Smooth muscle cell (in vitro differentiated cells): Measurements from ENCODE around the gene NSMCE3. TPM values are rescaled to one million over a fixed set of nuclear protein-coding genes. Genes with fewer than 3 reads are reported as not detected.

Source experiments
- DNase-seq: peaks from one replicate; lab custom pipeline; 2025; ENCODE audit not compliant: unreplicated experiment; lab: John Stamatoyannopoulos, UW
- H2AFZ ChIP-seq: fragments of 200-600 bp; sonication (generic); 2 replicates; pipeline ENCODE4 v1.6.0; 2016; ENCODE audit warnings: antibody characterized with exemption, low read depth, mild to moderate bottlenecking
- H3F3A ChIP-seq: fragments of 200-600 bp; sonication (generic); 2 replicates; pipeline ENCODE4 v1.6.0; 2017; ENCODE audit warnings: antibody characterized with exemption, low read depth
- H3K27ac ChIP-seq: fragments of 200-600 bp; sonication (generic); 2 replicates; pipeline ENCODE4 v1.5.1; 2016; ENCODE audit warnings: low read depth, mild to moderate bottlenecking
- H3K27me3 ChIP-seq: fragments of 200-600 bp; sonication (generic); 2 replicates; pipeline ENCODE4 v1.6.1; 2016; ENCODE audit warnings: low read depth, mild to moderate bottlenecking
- H3K36me3 ChIP-seq: fragments of 200-600 bp; sonication (generic); 2 replicates; pipeline ENCODE4 v1.5.1; 2016; ENCODE audit warnings: low read depth
- H3K4me1 ChIP-seq: fragments of 200-600 bp; sonication (generic); 2 replicates; pipeline ENCODE4 v1.5.1; 2016; ENCODE audit warnings: low read depth
- H3K4me2 ChIP-seq: fragments of 200-600 bp; sonication (generic); 2 replicates; pipeline ENCODE4 v1.6.0; 2016; ENCODE audit warnings: mild to moderate bottlenecking
- H3K4me3 ChIP-seq: fragments of 200-600 bp; sonication (generic); 2 replicates; pipeline ENCODE4 v1.5.1; 2016; ENCODE audit warnings: mild to moderate bottlenecking
- H3K79me2 ChIP-seq: fragments of 200-600 bp; sonication (generic); 2 replicates; pipeline ENCODE4 v1.6.0; 2016; ENCODE audit warnings: low read depth, mild to moderate bottlenecking
- H3K9ac ChIP-seq: fragments of 200-600 bp; sonication (generic); 2 replicates; pipeline ENCODE4 v1.6.0; 2016; ENCODE audit warnings: low read depth
- H3K9me3 ChIP-seq: fragments of 200-600 bp; sonication (generic); replicated peaks from 2 replicates; pipeline ENCODE4 v1.5.1; 2016; ENCODE audit warnings: low read depth
- H4K20me1 ChIP-seq: fragments of 200-600 bp; sonication (generic); 2 replicates; pipeline ENCODE4 v1.6.0; 2016; ENCODE audit warnings: low read depth
- CTCF ChIP-seq: fragments of 200-600 bp; sonication (generic); IDR thresholded peaks from 2 replicates; pipeline ENCODE4 v1.5.1; 2017; ENCODE audit warnings: borderline replicate concordance, mild to moderate bottlenecking, antibody characterized with exemption; ENCODE audit not compliant: insufficient read depth, poor library complexity, severe bottlenecking
- WGBS: methylation state at CpG from one replicate; pipeline ENCODE4 v1.1.7; 2016; ENCODE audit warnings: low lambda C conversion rate; 5-methylcytosine and 5-hydroxymethylcytosine counted together
- polyA plus RNA-seq: library from polyadenylated mRNA; unstranded; fragments of >200 nt; fragmentation: Nextera tagmentation; extraction: Ambion mirVana; gene quantifications from 2 replicates; pipeline ENCODE4 v1.2.1, GENCODE V29; 2016
- total RNA-seq: library from RNA; depleted of rRNA; stranded (reverse); fragments of >200 nt; gene quantifications from 2 replicates; pipeline ENCODE4 v1.2.3, GENCODE V29; 2014

NSMCE3 gene
- 19.4 and 23.5 TPM in 2 replicates for total RNA-seq
- 18.7 and 19.0 TPM in 2 replicates for polyA plus RNA-seq

- under 1% methylated on average over 67 of the region's 68 CpGs for WGBS
- H4K20me1 ChIP-seq = peaks cover 28% of the 10 kb centered on the region
- peak; percentile 61 for DNase-seq
- H3K9me3 ChIP-seq = no peaks in the 10 kb centered on the region
- H2AFZ ChIP-seq = peak within 1 kb of the TSS; percentile 91
- peaks cover 29% of the 10 kb centered on the region for H3K79me2 ChIP-seq
- peak within 1 kb of the TSS; percentile 94 for H3K4me3 ChIP-seq
- H3K27me3 ChIP-seq = no peaks in the 10 kb centered on the region
- no peak for TF ChIP-seq CTCF
- H3K27ac ChIP-seq = peak within 1 kb of the TSS; percentile 96
- H3K36me3 ChIP-seq = no peaks in the 10 kb centered on the region
- H3K9ac ChIP-seq = peak within 1 kb of the TSS; percentile 93
- H3K4me1 ChIP-seq = peaks cover 22% of the 10 kb centered on the region
- peak within 1 kb of the TSS; percentile 94 for H3K4me2 ChIP-seq
- H3F3A ChIP-seq = no peaks in the 10 kb centered on the region
Observed at GRCh38 chr15:29269485-29270168, at the start of gene NSMCE3. TSS of gene NSMCE3 (minus strand) at chr15:29269822. CDS start at chr15:29269705, 117 bp downstream.

- Histone ChIP-seq H3K27ac (no peak overlapping the region), H3F3A (no peaks in the 10 kb centered on the region), H3K9me3 (no peaks in the 10 kb centered on the region), H3K4me1 (no peaks in the 10 kb centered on the region), H3K4me2 (no peak overlapping the region), H3K27me3 (no peaks in the 10 kb centered on the region), H3K4me3 (no peak overlapping the region), H3K79me2 (no peaks in the 10 kb centered on the region), H4K20me1 (no peaks in the 10 kb centered on the region), H2AFZ (no peak overlapping the region), H3K36me3 (no peaks in the 10 kb centered on the region), H3K9ac (no peak overlapping the region)
- no peak for DNase-seq
- TF ChIP-seq CTCF = no peak
- WGBS = 92% methylated on average over 3 of the region's 3 CpGs
Observed at GRCh38 chr15:29316422-29316821, 46.8 kb upstream of the NSMCE3 start.

- Histone ChIP-seq H3K4me2 (peak overlapping the region; percentile 27), H3K9me3 (no peaks in the 10 kb centered on the region), H3K27ac (peak overlapping the region; percentile 53), H3K36me3 (no peaks in the 10 kb centered on the region), H3K4me3 (no peak overlapping the region), H3K79me2 (no peaks in the 10 kb centered on the region), H3F3A (no peaks in the 10 kb centered on the region), H2AFZ (no peak overlapping the region), H3K4me1 (no peaks in the 10 kb centered on the region), H3K27me3 (no peaks in the 10 kb centered on the region), H3K9ac (no peak overlapping the region), H4K20me1 (no peaks in the 10 kb centered on the region)
- TF ChIP-seq CTCF = no peak
- WGBS = 56% methylated on average over 2 of the region's 2 CpGs
- no peak for DNase-seq
Observed at GRCh38 chr15:29312387-29312786, 42.8 kb upstream of the NSMCE3 start.

- H3K4me3 ChIP-seq = no peak overlapping the region
- peak overlapping the region; percentile 27 for H3K4me2 ChIP-seq
- no peaks in the 10 kb centered on the region for H3F3A ChIP-seq
Observed at GRCh38 chr15:29311696-29312095, 42.1 kb upstream of the NSMCE3 start.

More at GRCh38 chr15:29311696-29312095, 42.1 kb upstream of the NSMCE3 start:
- peak overlapping the region; percentile 53 for H3K27ac ChIP-seq
- no peaks in the 10 kb centered on the region for H4K20me1 ChIP-seq
- H3K4me1 ChIP-seq = no peaks in the 10 kb centered on the region
- no peaks in the 10 kb centered on the region for H3K79me2 ChIP-seq
- H3K27me3 ChIP-seq = no peaks in the 10 kb centered on the region
- no peak for DNase-seq
- H3K9me3 ChIP-seq = no peaks in the 10 kb centered on the region
- no peak overlapping the region for H2AFZ ChIP-seq
- no peak for TF ChIP-seq CTCF
- H3K36me3 ChIP-seq = no peaks in the 10 kb centered on the region
- H3K9ac ChIP-seq = peak overlapping the region; percentile 11
